GM18867 (cell line): ENCODE results near the gene PFKL.
"Not testable (repeated sequence)": the region's sequence is repeated elsewhere in the genome, so short reads cannot be mapped to it uniquely, and the experiment has no call there.

Experiments used
- ATAC-seq: cut with Tn5 transposase; IDR thresholded peaks from one replicate; pipeline ENCODE4 v1.9.1; 2021; ENCODE audit warnings: mild to moderate bottlenecking, moderate library complexity; ENCODE audit not compliant: unreplicated experiment

PFKL gene

DNA sequence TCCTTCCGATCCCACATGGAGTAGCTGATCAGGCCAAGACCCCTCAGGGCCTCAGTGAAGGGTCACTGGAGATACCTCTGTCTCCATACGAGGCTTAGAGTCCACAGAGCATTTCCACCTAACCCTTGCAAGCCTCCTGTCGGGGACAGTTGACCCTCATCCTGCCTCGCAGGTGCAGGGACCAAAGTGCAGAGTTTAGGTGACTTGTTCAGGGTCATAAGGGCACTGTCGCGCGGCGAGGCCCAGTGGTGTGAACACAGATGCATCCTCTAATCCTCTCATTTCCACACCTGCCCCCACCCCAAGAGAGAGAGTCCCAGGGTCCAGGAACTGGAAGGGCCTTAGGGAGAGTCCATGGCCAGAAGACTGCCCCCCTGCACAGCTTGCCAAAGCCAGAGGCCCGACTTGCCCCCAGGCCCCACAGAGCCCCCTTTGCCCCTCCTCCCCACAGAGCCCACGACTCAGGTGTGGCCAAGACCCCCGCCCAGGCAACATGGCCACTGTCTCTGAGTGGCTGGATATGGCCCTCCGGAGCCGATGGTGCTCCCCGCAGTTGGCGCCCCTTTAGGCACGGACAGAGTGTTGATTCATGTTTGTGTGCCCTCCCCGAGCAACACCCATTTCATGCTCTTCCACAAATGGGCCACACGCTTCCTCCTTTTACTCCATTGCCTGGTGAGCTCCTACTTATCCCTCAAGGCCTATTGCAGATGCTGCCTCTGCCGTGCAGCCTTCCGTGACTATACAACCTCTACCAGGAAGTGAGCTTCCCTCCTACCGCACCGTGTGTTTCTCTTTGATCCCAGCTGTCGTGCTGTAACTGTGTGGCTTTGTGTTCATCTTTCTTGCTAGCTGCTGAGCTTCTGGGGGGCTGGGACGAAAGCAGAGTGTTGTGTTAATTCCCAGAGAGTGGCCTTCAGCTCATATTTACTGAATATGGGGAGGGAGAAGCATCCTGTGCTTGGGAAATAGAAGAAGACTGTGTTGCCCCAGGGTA lies 55.2 kb downstream of the PFKL start:
- ATAC-seq, result no peak

DNA sequence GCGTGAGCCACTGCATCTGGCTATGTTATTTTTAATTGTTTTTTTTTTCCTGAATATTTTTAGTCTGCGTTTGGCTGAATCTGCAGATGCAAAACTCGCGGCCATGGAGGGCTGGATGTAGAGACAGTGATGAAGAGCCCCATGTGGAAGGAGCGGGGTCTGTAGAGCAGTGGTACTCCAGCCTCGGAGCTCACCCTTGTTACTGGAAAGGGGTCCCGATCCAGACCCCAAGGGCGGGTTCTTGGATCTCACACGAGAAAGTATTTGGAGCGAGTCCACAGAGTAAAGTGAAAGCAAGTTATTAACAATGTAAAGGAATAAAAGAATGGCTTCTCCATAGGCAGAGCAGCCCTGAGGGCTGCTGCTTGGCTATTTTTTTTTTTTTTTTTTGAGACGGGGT lies 56.3 kb downstream of the PFKL start:
- ATAC-seq, result no peak

DNA sequence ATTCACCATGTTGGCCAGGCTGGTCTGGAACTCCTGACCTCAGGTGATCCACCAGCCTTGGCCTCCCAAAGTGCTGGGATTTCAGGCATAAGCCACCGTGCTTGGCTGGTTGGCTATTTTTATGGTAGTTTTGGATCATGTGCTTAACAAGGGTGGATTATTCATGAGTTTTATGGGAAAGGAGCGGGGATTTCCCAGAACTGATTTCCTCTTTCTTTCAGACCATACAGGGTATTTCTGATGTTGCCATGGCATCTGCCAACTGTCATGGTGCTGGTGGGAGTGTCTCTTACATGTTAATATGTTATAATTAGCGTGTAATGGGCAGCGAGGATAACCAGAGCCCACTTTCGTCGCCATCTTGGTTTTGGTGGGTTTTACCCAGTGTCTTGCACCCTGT lies 56.8 kb downstream of the PFKL start:
- no peak for ATAC-seq

DNA sequence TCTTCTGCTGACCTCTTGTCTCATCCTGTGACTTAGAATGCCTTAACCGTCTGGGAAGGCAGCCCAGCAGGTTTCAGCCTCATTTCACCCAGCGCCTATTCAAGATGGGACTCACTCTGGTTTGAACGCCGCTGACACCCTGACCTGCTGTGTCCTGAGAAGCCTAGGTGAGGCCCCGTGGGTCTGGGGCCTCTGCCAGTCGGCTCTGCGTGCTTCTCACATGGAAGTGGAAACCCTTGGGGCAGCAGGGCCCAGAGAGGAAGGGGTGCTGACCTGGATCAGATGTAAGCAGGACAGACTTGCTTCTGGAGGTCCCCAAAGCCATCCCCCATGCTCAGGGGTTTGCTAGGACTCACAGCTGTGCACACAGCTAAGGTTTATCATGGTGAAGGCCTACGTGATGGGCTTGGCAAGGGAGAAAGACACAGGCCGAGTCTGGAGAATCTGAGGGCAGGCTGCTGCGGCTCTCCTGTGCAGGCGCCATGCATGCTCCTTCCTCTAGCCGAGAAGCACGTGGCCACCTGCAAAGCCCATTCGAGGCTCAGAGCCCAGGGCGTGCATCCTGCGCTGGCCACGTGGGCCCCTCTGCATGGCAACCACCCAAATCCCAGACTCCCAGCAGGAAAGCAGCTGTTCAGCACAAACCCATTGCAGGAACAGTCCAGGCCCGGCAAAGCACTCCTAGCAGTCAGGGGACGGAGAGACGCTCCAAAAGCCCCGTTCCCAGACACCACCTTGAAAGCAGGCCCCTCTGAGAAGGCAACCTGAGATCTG lies 57.4 kb downstream of the PFKL start:
- ATAC-seq, result no peak

DNA sequence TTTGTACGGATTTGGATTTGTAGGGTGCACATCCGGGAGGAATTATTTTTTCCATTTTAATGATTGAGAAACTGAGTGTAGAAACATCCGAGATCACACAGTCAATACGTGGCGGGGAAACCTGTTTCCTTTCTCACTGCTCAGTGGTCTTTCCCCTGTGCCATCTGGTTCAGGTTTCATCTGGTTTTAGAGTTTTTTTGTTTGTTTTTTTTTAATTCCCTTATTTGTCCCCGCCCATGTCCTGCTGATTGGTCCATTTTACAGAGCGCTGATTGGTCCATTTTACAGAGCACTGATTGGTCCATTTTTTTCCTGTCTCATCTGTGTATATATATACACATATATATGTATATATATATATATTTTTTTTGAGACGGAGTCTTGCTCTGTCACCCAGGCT lies 59.5 kb downstream of the PFKL start:
- no peak for ATAC-seq

DNA sequence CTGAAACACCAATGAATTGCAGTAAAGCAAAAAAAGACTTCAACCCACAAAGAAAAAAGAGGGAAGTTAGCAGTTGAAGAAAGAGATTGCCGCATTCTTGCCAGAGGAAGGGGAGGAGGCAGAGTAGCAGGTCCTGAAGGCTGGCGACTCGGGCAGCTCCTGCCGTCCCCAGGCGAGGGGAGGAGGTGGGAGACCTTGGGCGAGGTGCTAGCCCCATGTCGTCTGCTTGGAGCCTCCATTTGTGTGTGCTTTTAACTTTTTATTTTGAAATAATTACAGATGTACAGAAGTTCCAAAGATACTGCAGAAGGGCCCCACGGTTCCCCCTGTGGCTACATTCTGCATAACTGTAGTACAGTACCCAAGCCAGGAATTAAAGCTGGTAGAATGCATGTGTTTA lies 60.3 kb downstream of the PFKL start:
- ATAC-seq, result no peak

DNA sequence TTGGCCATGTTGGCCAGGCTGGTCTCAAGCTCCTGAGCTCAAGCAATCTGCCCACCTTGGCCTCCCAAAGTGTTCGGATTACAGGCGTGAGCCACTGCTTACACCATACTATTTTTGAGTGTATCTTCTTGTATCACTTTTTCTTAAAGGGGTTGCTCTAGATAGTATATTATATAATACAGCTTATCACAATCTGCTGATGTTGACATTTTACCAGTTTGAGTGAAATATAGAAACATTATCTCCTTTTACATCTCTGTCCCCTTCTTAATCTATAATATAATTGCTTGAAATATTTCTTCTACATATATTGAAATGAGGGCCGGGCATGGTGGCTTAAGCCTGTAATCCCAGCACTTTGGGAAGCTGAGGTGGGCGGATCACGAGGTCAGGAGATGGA lies 62.0 kb downstream of the PFKL start:
- ATAC-seq, result not testable (repeated sequence)

DNA sequence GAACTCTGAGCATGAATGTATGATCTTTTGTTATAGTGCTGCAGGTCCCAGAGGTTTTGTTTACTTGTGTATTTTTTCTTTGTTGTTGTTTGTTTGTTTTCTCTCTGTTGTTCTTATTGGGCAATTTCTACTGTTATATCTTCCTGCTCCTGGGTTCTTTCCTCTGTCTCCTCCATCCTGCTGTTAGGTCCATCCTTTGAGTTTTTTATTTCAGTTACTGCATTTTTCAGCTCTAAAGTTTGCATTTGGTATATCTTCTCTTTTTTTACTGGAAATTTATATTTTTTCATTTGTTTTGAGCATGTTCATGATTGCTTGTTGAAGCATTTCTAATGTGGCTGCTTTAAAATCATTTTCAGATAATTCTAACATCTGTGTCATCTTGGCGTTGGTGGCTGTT lies 63.4 kb downstream of the PFKL start:
- no peak for ATAC-seq

DNA sequence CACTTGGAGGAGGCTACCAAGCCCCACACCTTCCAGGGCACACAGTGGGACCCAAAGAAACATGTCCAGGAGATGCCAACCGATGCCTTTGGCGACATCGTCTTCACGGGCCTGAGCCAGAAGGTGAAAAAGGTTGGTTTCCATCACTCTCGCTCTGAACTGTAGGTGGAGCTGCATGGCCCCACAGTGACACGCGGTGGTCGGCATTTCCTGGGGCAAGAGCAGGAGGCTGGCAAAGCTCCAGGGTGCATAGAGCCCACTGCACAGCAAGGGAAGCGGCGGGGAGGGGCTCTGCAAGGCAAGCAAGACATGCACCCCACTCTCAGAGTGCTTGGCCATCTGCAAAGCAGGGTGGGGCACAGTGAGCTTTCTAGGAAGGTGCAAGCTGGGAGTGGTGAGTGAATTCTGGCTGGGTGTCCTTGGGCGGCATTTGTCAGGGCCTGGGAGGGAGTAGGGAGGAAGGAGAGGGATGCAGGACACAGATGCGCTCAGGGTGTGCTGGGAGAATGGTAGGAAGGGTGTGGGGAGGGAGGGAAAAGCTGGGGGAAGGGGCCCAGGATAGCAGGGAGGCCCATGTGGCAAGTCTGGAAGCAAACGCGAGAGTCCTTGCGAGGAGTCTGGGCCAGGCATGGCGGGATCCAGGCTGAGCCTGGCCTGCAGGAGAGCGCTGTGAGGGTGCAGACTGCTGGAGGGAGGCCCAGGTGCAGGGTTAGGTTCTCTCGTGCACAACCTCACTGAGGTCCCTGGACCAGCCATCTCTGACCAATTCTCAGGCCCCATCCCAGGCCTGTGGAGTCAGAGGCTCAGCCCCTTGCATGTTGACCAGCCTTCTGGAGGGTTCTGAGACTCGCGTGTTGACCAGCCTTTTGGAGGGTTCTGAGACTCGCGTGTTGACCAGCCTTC lies 64.5 kb downstream of the PFKL start:
- ATAC-seq, result no peak

DNA sequence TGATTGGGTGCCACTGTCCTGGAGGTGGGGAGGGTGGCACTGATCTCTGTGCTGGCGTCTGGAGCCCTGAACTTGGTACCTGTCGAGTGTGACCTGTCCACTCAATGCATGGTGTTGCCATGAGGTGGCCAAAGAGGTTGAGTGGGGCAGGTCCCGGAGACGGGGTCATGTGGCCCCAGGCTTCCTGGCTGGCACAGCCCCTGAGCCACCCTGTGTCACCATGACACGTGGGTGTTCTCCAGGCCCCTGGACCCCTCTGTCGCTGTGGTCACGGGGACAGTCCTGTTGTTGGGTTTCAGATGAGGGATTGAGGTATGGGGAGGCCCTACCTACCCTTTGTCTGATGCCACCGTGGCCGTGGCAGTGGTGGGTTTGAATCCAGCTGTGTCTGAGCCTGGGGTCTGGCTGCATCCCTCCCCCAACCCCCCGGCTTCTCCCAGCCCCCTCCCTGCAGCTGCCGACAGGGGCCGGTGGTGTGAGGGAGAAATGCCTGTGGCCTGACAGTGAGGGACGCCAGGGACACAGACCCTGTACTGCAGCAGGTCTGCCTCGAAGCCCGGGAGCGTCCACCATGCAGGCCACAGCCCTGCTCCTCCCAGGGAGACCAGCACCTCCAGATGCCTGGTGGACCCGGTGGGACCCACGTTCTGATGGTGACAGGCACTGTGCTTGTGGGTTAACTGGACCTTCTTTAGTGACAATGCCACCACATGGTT lies 65.6 kb downstream of the PFKL start:
- ATAC-seq, result no peak

DNA sequence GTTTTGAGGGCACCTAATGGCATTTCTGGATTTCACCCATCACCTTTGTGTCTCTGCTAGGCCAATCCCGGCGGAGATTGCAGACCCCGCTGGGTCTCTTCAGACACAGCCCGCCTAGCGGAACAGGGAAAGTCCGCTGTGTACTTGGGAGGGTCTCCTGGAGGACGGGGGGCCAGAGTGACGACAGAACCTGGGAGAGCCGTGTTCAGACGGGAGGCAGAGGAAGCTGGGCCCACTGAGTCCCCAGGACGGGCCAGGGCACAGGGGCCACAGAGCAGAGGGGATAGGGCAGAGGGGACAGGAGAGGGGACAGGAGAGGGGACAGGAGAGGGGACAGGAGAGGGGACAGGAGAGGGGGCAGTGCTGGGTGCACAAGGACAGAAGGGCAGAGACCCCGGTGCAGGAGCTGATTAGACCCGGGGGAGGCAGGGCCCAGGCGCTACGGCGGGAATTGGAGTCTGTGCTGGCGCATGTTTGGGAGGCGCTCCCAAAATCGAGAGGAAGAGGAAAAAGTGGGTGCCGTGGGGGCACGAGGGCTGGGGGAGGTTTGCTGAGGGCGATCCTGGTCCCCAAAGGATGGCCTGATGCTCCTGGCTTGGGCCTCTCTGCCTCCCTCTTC lies 66.2 kb downstream of the PFKL start:
- no peak for ATAC-seq

DNA sequence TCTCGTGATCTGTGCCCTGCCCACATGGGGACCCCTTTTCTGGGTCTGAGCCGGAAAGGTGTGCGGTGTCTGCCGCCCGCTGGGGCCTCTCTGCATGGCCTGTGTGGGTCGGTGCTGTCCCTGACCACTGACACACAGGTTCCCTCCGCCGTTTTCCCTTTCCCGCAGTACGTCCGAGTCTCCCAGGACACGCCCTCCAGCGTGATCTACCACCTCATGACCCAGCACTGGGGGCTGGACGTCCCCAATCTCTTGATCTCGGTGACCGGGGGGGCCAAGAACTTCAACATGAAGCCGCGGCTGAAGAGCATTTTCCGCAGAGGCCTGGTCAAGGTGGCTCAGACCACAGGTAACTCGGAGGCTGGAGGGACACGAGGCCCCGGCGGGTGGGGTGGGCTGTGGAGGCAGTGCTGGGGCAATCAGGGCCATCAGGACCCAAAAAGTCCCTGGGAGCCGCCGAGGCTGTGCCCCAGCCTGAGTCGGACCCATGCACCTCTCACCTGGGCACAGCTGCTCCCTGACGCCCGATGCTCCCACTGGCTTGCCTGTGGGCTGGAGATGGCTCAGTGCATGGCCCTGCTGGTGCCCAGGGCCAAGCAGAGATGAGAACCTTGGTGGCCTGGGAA lies 66.8 kb downstream of the PFKL start:
- ATAC-seq, result no peak

DNA sequence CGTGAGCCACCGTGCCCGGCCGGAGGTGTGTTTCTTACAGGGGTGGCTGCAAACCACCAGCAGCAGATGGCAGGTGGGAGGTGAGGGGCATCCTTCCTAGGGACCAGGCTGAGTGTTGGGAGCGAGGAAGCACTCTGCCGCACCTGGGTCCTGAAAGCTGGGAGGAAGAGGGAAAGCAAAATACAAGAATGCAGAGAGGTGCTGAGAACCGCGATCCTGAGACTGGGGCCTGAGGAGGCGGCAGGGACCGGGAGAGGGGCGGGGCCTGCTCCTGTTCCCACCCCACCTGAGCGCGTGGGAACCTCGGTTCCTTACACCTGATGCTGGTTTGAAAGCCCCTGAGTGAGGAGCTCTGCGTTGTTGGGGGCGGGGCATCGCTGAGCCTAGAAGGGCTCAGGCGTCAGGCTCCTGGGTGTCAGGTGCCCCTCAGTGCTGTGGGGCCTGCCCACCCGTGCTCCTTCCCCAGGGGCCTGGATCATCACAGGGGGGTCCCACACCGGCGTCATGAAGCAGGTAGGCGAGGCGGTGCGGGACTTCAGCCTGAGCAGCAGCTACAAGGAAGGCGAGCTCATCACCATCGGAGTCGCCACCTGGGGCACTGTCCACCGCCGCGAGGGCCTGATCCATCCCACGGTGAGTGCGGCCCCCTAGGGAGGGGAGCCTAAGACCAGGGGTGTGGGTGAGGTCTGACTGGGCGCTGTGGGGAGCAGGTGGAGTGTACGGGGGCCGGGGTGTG lies 69.0 kb downstream of the PFKL start:
- no peak for ATAC-seq

DNA sequence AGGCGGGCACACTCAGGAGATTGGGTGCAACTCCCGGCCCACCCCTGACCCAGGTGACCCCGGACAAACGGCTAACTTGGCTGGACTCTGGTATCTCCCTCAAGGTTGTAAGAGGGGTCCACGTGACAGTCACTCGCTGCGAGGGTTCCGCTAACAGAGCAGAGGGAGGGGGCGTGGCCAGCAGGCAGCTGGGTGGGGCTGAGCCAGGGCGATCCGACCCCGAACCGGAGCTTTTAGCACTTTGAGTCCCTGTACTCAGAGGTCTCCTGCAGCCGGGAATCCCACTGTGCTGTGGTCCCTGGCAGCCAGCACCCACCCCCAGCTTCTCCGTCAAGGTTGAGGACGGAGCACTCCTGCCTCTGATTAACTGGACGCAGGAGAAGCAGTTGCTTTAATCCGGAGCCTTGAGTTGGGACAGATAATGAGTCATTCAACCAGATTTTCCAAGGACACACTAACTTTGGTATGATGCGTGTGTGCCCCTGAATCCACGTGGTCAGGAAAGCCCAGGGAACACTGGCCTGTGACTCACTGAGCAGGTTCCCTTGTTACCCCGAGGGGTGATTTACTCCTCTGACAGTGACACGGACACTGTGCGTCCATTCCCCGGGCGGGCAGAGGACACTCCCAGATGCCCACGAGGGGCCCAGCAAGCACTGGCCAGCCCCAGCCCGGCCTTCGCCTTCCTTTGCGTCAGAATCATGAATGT lies 70.3 kb downstream of the PFKL start:
- no peak for ATAC-seq

DNA sequence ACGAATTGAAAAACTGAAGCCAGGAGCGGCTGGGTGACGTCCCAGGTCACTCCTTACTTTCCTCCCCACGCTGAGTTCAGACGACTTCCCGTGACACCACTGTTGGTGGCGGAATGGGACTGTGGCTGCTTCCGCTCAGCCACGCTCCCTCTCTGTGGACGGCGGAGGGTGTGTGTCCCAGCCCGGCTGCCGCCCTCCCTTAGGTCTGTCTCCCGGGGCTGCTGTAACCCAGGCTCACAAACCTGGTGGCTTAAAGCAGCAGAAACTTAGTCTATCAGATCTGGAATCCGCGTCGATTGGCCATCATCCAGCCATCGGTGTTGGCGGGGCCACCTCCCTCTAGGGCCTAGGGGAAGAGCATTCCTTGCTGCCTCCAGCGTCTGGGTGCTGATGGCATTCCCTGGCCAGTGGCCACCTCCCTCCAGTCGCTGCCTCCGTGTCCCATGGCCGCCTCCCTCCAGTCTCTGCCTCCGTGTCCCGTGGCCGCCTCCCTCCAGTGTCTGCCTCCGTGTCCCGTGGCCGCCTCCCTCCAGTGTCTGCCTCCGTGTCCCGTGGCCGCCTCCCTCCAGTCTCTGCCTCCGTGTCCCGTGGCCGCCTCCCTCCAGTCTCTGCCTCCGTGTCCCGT lies 71.0 kb downstream of the PFKL start:
- no peak for ATAC-seq

DNA sequence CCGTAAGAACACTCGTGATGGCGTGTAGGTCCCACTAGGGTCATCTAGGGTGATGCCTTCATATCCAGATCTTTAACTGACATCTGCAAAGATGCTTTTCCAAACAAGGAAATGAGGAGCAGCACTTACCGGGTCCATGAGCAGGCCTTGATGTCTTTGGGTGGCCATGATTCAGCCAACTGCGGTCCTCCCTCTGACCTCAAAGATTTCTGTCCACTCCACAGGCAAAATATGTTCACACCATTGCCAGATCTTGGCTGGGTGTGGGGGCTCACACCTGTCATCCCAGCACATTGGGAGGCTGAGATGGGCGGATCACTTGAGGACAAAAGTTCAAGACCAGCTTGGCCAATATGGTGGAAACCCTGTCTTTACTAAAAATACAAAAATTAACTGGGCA lies 71.7 kb downstream of the PFKL start:
- no peak for ATAC-seq

DNA sequence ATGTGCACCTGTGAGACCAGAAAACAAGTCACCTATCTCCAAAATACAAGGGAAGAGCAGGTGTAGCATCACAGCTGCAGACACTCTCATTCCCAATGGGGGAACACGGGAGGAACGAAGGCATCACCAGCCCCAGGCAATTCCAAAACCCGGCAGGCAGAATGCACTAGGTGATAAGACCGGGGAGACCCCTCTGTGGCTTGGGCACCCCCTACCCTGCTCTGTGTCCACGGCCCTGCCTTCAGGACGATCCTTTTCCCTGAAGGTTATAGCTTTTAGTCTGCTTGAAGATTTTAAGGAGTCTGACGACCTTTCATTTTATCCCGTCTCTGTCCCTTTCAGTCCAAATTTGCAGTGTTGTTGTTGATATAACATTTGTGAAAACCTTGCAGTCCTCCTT lies 72.8 kb downstream of the PFKL start:
- no peak for ATAC-seq
